Lower leg skin (tissue), 3 donors: ENCODE measurements around the gene NPY1R.

ENCODE experiments used
- CTCF ChIP-seq, 3 donors: fragments of 450-650 bp; IDR thresholded peaks; one replicate each; pipeline ENCODE4 v1.5.1; 2016; ENCODE audit warnings: antibody characterized with exemption in 3 of 3, mild to moderate bottlenecking in 3 of 3, moderate library complexity in 2 of 3
- POLR2A ChIP-seq, 2 donors: fragments of 450-650 bp; IDR thresholded peaks; one replicate each; pipeline ENCODE4 v1.6.1; 2016 to 2017; ENCODE audit warnings: antibody characterized with exemption in 2 of 2, mild to moderate bottlenecking in 1 of 2, moderate library complexity in 1 of 2

GRCh38 chr4:163332526-163333406 lies at the start of gene NPY1R:
- TF ChIP-seq CTCF (IDR thresholded peaks at IDR 0.05) (no peak), POLR2A (IDR thresholded peaks at IDR 0.05) (no peak)
